Endothelial cell of umbilical vein (primary cell): ENCODE measurements around the gene CCDC70. TPM values are rescaled to one million over a fixed set of nuclear protein-coding genes. Genes with fewer than 3 reads are reported as not detected.

ENCODE experiments used
- BruUV-seq: library from RNA; stranded (reverse); fragments of 400-500 nt; replicated peaks from 2 replicates; lab custom pipeline; 2021; lab: Mats Ljungman, UMichigan
- CTCF ChIA-PET: fragments of 300-600, 350-600 bp; sonication (Branson Sonifier 250); formaldehyde crosslinking; loops from one replicate; lab custom pipeline; 2021; ENCODE audit warnings: antibody characterized with exemption, inconsistent platforms; lab: Charles Lee
- POLR2A ChIA-PET: fragments of 300-600, 350-600 bp; sonication (Branson Sonifier 250); formaldehyde crosslinking; loops from one replicate; lab custom pipeline; 2021; ENCODE audit warnings: antibody characterized with exemption, inconsistent platforms; lab: Charles Lee
- DNase-seq: peaks from one replicate; pipeline ENCODE4 v3.0.0-alpha.2; 2011; ENCODE audit warnings: low read depth, low spot score
- FAIRE-seq: peaks from 2 replicates; lab custom pipeline; 2011; peaks lifted over from hg19 to GRCh38; lab: Jason Lieb, UNC
- H2AFZ ChIP-seq: 2 replicates; pipeline ENCODE4 v1.6.0; 2012; ENCODE audit warnings: low read depth, low read length, control low read depth, inconsistent platforms
- H3K27ac ChIP-seq: 2 replicates; pipeline ENCODE4 v1.5.1; 2011; ENCODE audit warnings: low read depth, mild to moderate bottlenecking, control low read depth, low read length, moderate library complexity; ENCODE audit not compliant: insufficient read depth
- H3K27me3 ChIP-seq, 2 experiments: 2 replicates each; pipeline versions ENCODE4 v1.6.0 to v1.6.1; 2011; ENCODE audit warnings: low read length in 2 of 2, mixed read lengths in 1 of 2; ENCODE audit not compliant: control insufficient read depth in 2 of 2, insufficient read depth in 2 of 2
- H3K36me3 ChIP-seq, 2 experiments: 2 replicates in 1 of 2; 3 replicates in 1 of 2; pipeline ENCODE4 v1.5.1; 2011; ENCODE audit warnings: low read length in 2 of 2, mild to moderate bottlenecking in 1 of 2, moderate library complexity in 1 of 2; ENCODE audit not compliant: control insufficient read depth in 2 of 2, insufficient read depth in 2 of 2; ENCODE audit errors: extremely low read depth in 1 of 2
- H3K4me1 ChIP-seq: 3 replicates; pipeline ENCODE4 v1.5.1; 2011; ENCODE audit warnings: mild to moderate bottlenecking, low read length; ENCODE audit not compliant: control insufficient read depth, insufficient read depth; ENCODE audit errors: extremely low read depth
- H3K4me2 ChIP-seq: 2 replicates; pipeline ENCODE4 v1.6.1; 2011; ENCODE audit warnings: low read length, control low read depth, mixed read lengths; ENCODE audit not compliant: insufficient read depth
- H3K4me3 ChIP-seq, 3 experiments: fragments of 200-600 bp in 1 of 3; sonication (generic), shearing (Covaris generic) in 1 of 3; replicated peaks in 1 of 3; 2 replicates each; pipeline ENCODE4 v1.5.1; 2011 to 2016; ENCODE audit warnings: control low read depth in 3 of 3, low read length in 3 of 3, mild to moderate bottlenecking in 2 of 3, inconsistent platforms in 1 of 3, low read depth in 1 of 3, moderate library complexity in 1 of 3; ENCODE audit not compliant: insufficient read depth in 1 of 3
- H3K79me2 ChIP-seq: 2 replicates; pipeline ENCODE4 v1.6.0; 2012; ENCODE audit warnings: low read length, inconsistent platforms; ENCODE audit not compliant: control insufficient read depth, insufficient read depth
- H3K9ac ChIP-seq: replicated peaks from 2 replicates; pipeline ENCODE3; 2011; ENCODE audit warnings: low read length, control low read depth; ENCODE audit not compliant: insufficient read depth; ENCODE audit errors: extremely low read depth
- H3K9me1 ChIP-seq: replicated peaks from 3 replicates; pipeline ENCODE4 v1.6.0; 2011; ENCODE audit warnings: mild to moderate bottlenecking, low read length; ENCODE audit not compliant: control insufficient read depth, insufficient read depth; ENCODE audit errors: extremely low read depth
- H3K9me3 ChIP-seq: replicated peaks from 2 replicates; pipeline ENCODE4 v1.5.1; 2012; ENCODE audit warnings: low read length, inconsistent platforms; ENCODE audit not compliant: control insufficient read depth, insufficient read depth
- H4K20me1 ChIP-seq: replicated peaks from 2 replicates; pipeline ENCODE3; 2011; ENCODE audit warnings: mild to moderate bottlenecking, low read length; ENCODE audit not compliant: control insufficient read depth, insufficient read depth; ENCODE audit errors: extremely low read depth
- EZH2 ChIP-seq: IDR thresholded peaks from 2 replicates; pipeline ENCODE4 v1.6.1; 2012; ENCODE audit warnings: borderline replicate concordance, low read depth, mild to moderate bottlenecking, moderate library complexity, low read length, inconsistent platforms; ENCODE audit not compliant: severe bottlenecking
- FOS ChIP-seq: IDR thresholded peaks from 2 replicates; pipeline ENCODE4 v1.6.1; 2011; ENCODE audit warnings: mild to moderate bottlenecking, low read length, moderate library complexity, borderline replicate concordance; ENCODE audit not compliant: insufficient read depth
- GATA2 ChIP-seq: IDR thresholded peaks from 2 replicates; pipeline ENCODE4 v1.7.0; 2011; ENCODE audit warnings: low read depth, mild to moderate bottlenecking, moderate library complexity, mixed read lengths, low read length; ENCODE audit not compliant: insufficient read length, insufficient read depth
- JUN ChIP-seq: IDR thresholded peaks from 2 replicates; pipeline ENCODE4 v1.6.1; 2011; ENCODE audit warnings: borderline replicate concordance, low read depth; ENCODE audit not compliant: insufficient read length, insufficient read depth
- MYC ChIP-seq: IDR thresholded peaks from one replicate; pipeline ENCODE4 v1.6.1; 2011; ENCODE audit warnings: mild to moderate bottlenecking, low read depth, low read length
- POLR2A ChIP-seq: IDR thresholded peaks from 2 replicates; pipeline ENCODE4 v1.6.1; 2012; ENCODE audit warnings: low read depth, mild to moderate bottlenecking, control low read depth, low read length
- POLR2AphosphoS5 ChIP-seq: IDR thresholded peaks from 2 replicates; pipeline ENCODE4 v1.6.1; 2012; ENCODE audit warnings: low read depth, mild to moderate bottlenecking, control low read depth, low read length, moderate library complexity; ENCODE audit not compliant: insufficient read depth
- dilution Hi-C: fragments of 300-500 bp; cut with MboI; formaldehyde crosslinking; loops from one replicate; pipeline ENCODE4 v1.15.0; 2019; ENCODE audit warnings: low sequenced_read_pairs; ENCODE audit not compliant: extremely low pct_ligation_motif_present
- intact Hi-C: fragments of 100-400 bp; cut with micrococcal nuclease; formaldehyde crosslinking; loops from one replicate; pipeline ENCODE4 v1.10.0; 2022
- polyA plus RNA-seq, 4 experiments: library from polyadenylated mRNA; depleted of rRNA in 3 of 4; stranded (reverse) in 3 of 4; unstranded in 1 of 4; fragments of >200 nt; gene quantifications; 2 replicates each; pipeline versions ENCODE4 v1.2.1 to v1.2.3, GENCODE V29; 2011 to 2012; ENCODE audit warnings: missing spikeins in 1 of 4
- total RNA-seq: library from RNA; stranded (reverse); gene quantifications from 2 replicates; pipeline ENCODE4 v1.2.3, GENCODE V29; 2021
- TF ChIP-seq, protein P1 (sequence below): IDR thresholded peaks from 2 replicates; pipeline ENCODE4 v1.6.1; 2011; ENCODE audit not compliant: insufficient read depth, insufficient read length
- TF ChIP-seq, protein P2 (sequence below), 2 donors: IDR thresholded peaks; 1 replicate in 1 of 2; 2 replicates in 1 of 2; pipeline ENCODE4 v1.5.1; 2011; ENCODE audit warnings: low read length in 2 of 2, mild to moderate bottlenecking in 2 of 2, moderate library complexity in 2 of 2, control low read depth in 1 of 2, inconsistent platforms in 1 of 2, low read depth in 1 of 2; ENCODE audit not compliant: insufficient read depth in 1 of 2; ENCODE audit errors: extremely low read depth in 1 of 2

Gene CCDC70
- total and polyA plus RNA-seq, 2 donors (not counting 3 experiments of a cell fraction or from before 2014, with no cell fraction given): not detected

GRCh38 chr13:51845574-51846318 lies 16.0 kb upstream of the CCDC70 start:
- Histone ChIP-seq H3K79me2 (no peaks in the 10 kb centered on the region), H3K9me1 (no peaks in the 10 kb centered on the region), H3K9me3 (no peaks in the 10 kb centered on the region), H3K9ac (no peak overlapping the region), H3K4me3 (no peak overlapping the region), H3K36me3 (no peaks in the 10 kb centered on the region), H3K4me1 (peaks cover 9% of the 10 kb centered on the region), H3K4me2 (no peak overlapping the region), H2AFZ (peak overlapping the region; percentile 49), H4K20me1 (no peaks in the 10 kb centered on the region), H3K27ac (no peak overlapping the region), H3K27me3 (peaks cover 6 to 11% of the 10 kb centered on the region in 2 experiments)
- intact Hi-C loops: loop anchor here (1.0 kb wide), 1 partner anchor 284 kb away; the partner anchor contains the start of gene NEK5
- FAIRE-seq: no peak
- TF ChIP-seq, protein P1, sequence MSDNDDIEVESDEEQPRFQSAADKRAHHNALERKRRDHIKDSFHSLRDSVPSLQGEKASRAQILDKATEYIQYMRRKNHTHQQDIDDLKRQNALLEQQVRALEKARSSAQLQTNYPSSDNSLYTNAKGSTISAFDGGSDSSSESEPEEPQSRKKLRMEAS: no peak
- TF ChIP-seq EZH2: no peak
- TF ChIP-seq JUN: no peak
- TF ChIP-seq FOS: no peak
- TF ChIP-seq MYC: no peak
- no peak for TF ChIP-seq POLR2A
- TF ChIP-seq GATA2: no peak
- TF ChIP-seq, protein P2, sequence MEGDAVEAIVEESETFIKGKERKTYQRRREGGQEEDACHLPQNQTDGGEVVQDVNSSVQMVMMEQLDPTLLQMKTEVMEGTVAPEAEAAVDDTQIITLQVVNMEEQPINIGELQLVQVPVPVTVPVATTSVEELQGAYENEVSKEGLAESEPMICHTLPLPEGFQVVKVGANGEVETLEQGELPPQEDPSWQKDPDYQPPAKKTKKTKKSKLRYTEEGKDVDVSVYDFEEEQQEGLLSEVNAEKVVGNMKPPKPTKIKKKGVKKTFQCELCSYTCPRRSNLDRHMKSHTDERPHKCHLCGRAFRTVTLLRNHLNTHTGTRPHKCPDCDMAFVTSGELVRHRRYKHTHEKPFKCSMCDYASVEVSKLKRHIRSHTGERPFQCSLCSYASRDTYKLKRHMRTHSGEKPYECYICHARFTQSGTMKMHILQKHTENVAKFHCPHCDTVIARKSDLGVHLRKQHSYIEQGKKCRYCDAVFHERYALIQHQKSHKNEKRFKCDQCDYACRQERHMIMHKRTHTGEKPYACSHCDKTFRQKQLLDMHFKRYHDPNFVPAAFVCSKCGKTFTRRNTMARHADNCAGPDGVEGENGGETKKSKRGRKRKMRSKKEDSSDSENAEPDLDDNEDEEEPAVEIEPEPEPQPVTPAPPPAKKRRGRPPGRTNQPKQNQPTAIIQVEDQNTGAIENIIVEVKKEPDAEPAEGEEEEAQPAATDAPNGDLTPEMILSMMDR (IDR thresholded peaks at IDR 0.05; ENCODE audit: extremely low read depth in 1 of 2, insufficient read depth in 1 of 2, low read depth in 1 of 2, low read length in 2 of 2): no peak
- TF ChIP-seq POLR2AphosphoS5: no peak
- no TSS peak for BruUV-seq
- DNase-seq: no peak
- ChIA-PET CTCF (interaction anchor here (0.6 to 3.5 kb wide), 16 partner anchors 8 to 411 kb away, joined by 3 to 29 read pairs (median 5); partner anchors contain the start of genes ALG11 and NEK5), POLR2A (interaction anchor here (0.5 kb wide), 1 partner anchor 297 kb away, joined by 6 read pairs; no protein-coding TSS in a partner anchor)
- dilution Hi-C loops: no loop called here
